MCF 10A (cell line): ENCODE measurements around the gene ZNF469. TPM values are rescaled to one million over a fixed set of nuclear protein-coding genes. Genes with fewer than 3 reads are reported as not detected.

Experiments
- BruUV-seq: library from RNA; stranded (reverse); fragments of 400-500 nt; replicated peaks from 2 replicates; lab custom pipeline; 2021; lab: Mats Ljungman, UMichigan
- CTCF ChIA-PET: fragments of 300-600 bp; sonication (Branson Sonifier 250); formaldehyde crosslinking; extraction: SDS; loops from one replicate; lab custom pipeline; 2021; ENCODE audit warnings: antibody characterized with exemption, inconsistent platforms; lab: Yijun Ruan, JAX
- POLR2A ChIA-PET: fragments of 300-600, 350-650 bp; sonication (Branson Sonifier 250); formaldehyde crosslinking; extraction: SDS; loops from one replicate; lab custom pipeline; 2020; ENCODE audit warnings: antibody characterized with exemption, inconsistent platforms; lab: Yijun Ruan, JAX
- DNase-seq: peaks from one replicate; pipeline ENCODE4 v3.0.0-alpha.2; 2018; ENCODE audit not compliant: unreplicated experiment
- H3K27ac Mint-ChIP-seq: one replicate; pipeline ENCODE4 v1.8.0; 2022; ENCODE audit warnings: mild to moderate bottlenecking, low read depth, mixed read lengths; ENCODE audit not compliant: unreplicated experiment
- H3K27me3 Mint-ChIP-seq: one replicate; pipeline ENCODE4 v1.8.0; 2022; ENCODE audit warnings: mixed read lengths; ENCODE audit not compliant: insufficient read depth, unreplicated experiment
- H3K36me3 Mint-ChIP-seq: one replicate; pipeline ENCODE4 v1.8.0; 2022; ENCODE audit warnings: mild to moderate bottlenecking, moderate library complexity, mixed read lengths; ENCODE audit not compliant: insufficient read depth, unreplicated experiment
- H3K4me1 Mint-ChIP-seq: one replicate; pipeline ENCODE4 v1.8.0; 2022; ENCODE audit warnings: mixed read lengths; ENCODE audit not compliant: insufficient read depth, unreplicated experiment
- H3K4me3 Mint-ChIP-seq: one replicate; pipeline ENCODE4 v1.8.0; 2022; ENCODE audit warnings: mild to moderate bottlenecking, moderate library complexity, mixed read lengths; ENCODE audit not compliant: unreplicated experiment
- H3K9me3 Mint-ChIP-seq: one replicate; pipeline ENCODE4 v1.8.0; 2022; ENCODE audit warnings: mixed read lengths; ENCODE audit not compliant: unreplicated experiment
- CTCF ChIP-seq: fragments of 200-600 bp; IDR thresholded peaks from one replicate; pipeline ENCODE4 v1.8.0; 2022; ENCODE audit warnings: antibody characterized with exemption, mild to moderate bottlenecking; ENCODE audit not compliant: unreplicated experiment
- intact Hi-C: fragments of 100-400 bp; cut with micrococcal nuclease; formaldehyde crosslinking; loops from 2 replicates; pipeline ENCODE4 v1.14.1; 2022
- total RNA-seq: library from RNA; stranded (reverse); gene quantifications from 2 replicates; pipeline ENCODE4 v1.2.3, GENCODE V29; 2022

ZNF469 gene
- total RNA-seq, 1 experiment from 2014 or later, result not detected

GRCh38 chr16:88417684-88418476, 35.1 kb downstream of the ZNF469 start:
- no TSS peak for BruUV-seq
- no peaks in the 10 kb centered on the region for H3K36me3 Mint-ChIP-seq
- H3K27me3 Mint-ChIP-seq, result no peaks in the 10 kb centered on the region
- CTCF ChIA-PET, result interaction anchor here (0.5 kb wide), 1 partner anchor 22 kb away, joined by 3 read pairs; no protein-coding TSS in a partner anchor
- intact Hi-C loops, result no loop called here
- no peak overlapping the region for H3K4me3 Mint-ChIP-seq
- H3K4me1 Mint-ChIP-seq, result no peaks in the 10 kb centered on the region
- no peak overlapping the region for H3K27ac Mint-ChIP-seq
- no peak for TF ChIP-seq CTCF
- peaks cover 6% of the 10 kb centered on the region for H3K9me3 Mint-ChIP-seq
- POLR2A ChIA-PET, result no interaction called here
- no peak for DNase-seq

- CTCF ChIA-PET, result no interaction called here
- intact Hi-C loops, result no loop called here
- Mint-ChIP-seq H3K9me3 (peaks cover 9% of the 10 kb centered on the region), H3K27me3 (no peaks in the 10 kb centered on the region), H3K4me1 (no peaks in the 10 kb centered on the region), H3K4me3 (no peak overlapping the region), H3K27ac (no peak overlapping the region), H3K36me3 (no peaks in the 10 kb centered on the region)
- POLR2A ChIA-PET, result no interaction called here
- BruUV-seq, result no TSS peak
- TF ChIP-seq CTCF, result no peak
- DNase-seq, result no peak
Measured at GRCh38 chr16:88418869-88419268, 36.1 kb downstream of the ZNF469 start.

- ChIA-PET POLR2A (no interaction called here), CTCF (no interaction called here)
- intact Hi-C loops, result no loop called here
- H3K4me3 Mint-ChIP-seq, result no peak overlapping the region
- BruUV-seq, result no TSS peak
- no peak for TF ChIP-seq CTCF
- no peak for DNase-seq
- peaks cover 1% of the 10 kb centered on the region for H3K4me1 Mint-ChIP-seq
- H3K27me3 Mint-ChIP-seq, result no peaks in the 10 kb centered on the region
- peaks cover 9% of the 10 kb centered on the region for H3K9me3 Mint-ChIP-seq
- no peak overlapping the region for H3K27ac Mint-ChIP-seq
- no peaks in the 10 kb centered on the region for H3K36me3 Mint-ChIP-seq
Measured at GRCh38 chr16:88419790-88420189, 37.0 kb downstream of the ZNF469 start.

GRCh38 chr16:88420496-88420895, 37.7 kb downstream of the ZNF469 start:
- intact Hi-C loops, result no loop called here
- DNase-seq, result no peak
- BruUV-seq, result no TSS peak
- H3K36me3 Mint-ChIP-seq, result no peaks in the 10 kb centered on the region
- H3K27me3 Mint-ChIP-seq, result no peaks in the 10 kb centered on the region
- TF ChIP-seq CTCF, result no peak
- ChIA-PET POLR2A (no interaction called here), CTCF (no interaction called here)
- peaks cover 6% of the 10 kb centered on the region for H3K4me1 Mint-ChIP-seq
- no peak overlapping the region for H3K4me3 Mint-ChIP-seq
- no peak overlapping the region for H3K27ac Mint-ChIP-seq
- H3K9me3 Mint-ChIP-seq, result peaks cover 9% of the 10 kb centered on the region
